A549 (cell line): Measurements from ENCODE around the gene IP6K1. TPM values are rescaled to one million over a fixed set of nuclear protein-coding genes. Genes with fewer than 3 reads are reported as not detected.
A peak's percentile ranks its signal among the peaks of the same experiment; 100 is the strongest.

ENCODE experiments used
- ATAC-seq, 2 experiments: fragments of 200-7000 bp in 1 of 2; fragments of >200 bp in 1 of 2; cut with Nextera tagmentation in 1 of 2; cut with Tn5 transposase in 1 of 2; 3 replicates each; pipeline versions ENCODE4 v1.8.0 to v1.9.1; 2018 to 2020; ENCODE audit warnings: mild to moderate bottlenecking in 1 of 2, moderate library complexity in 1 of 2
- CTCF ChIA-PET: fragments of 300-600 bp; sonication (Branson Sonifier 250); formaldehyde crosslinking; extraction: SDS; loops from one replicate; lab custom pipeline; 2021; ENCODE audit warnings: antibody characterized with exemption, inconsistent platforms; lab: Yijun Ruan, JAX
- POLR2A ChIA-PET: fragments of 350-600 bp; formaldehyde crosslinking; extraction: SDS; loops from one replicate; lab custom pipeline; 2021; ENCODE audit warnings: antibody characterized with exemption, inconsistent platforms; lab: Yijun Ruan, JAX
- DNase-seq, 2 experiments: peaks; one replicate each; pipeline versions ENCODE4 v3.0.0 to v3.0.0-alpha.2; 2011 to 2016; ENCODE audit warnings: low read depth in 1 of 2, low spot score in 1 of 2
- FAIRE-seq: peaks from 2 replicates; lab custom pipeline; 2011; peaks lifted over from hg19 to GRCh38; lab: Jason Lieb, UNC
- H3K27ac ChIP-seq, 2 experiments: fragments of >200 bp; sonication (Bioruptor Twin); formaldehyde crosslinking; 3 replicates each; pipeline ENCODE4 v1.5.1; 2016 to 2017
- H3K4me1 ChIP-seq: fragments of >200 bp; sonication (Bioruptor Twin); formaldehyde crosslinking; 3 replicates; pipeline ENCODE4 v1.6.1; 2016
- H3K4me2 ChIP-seq: fragments of >200 bp; sonication (Bioruptor Twin); formaldehyde crosslinking; 3 replicates; pipeline ENCODE4 v1.6.1; 2016
- H3K4me3 ChIP-seq: fragments of >200 bp; sonication (Bioruptor Twin); formaldehyde crosslinking; 3 replicates; pipeline ENCODE4 v1.5.1; 2016
- H3K9me3 ChIP-seq: fragments of >200 bp; sonication (Bioruptor Twin); formaldehyde crosslinking; 3 replicates; pipeline ENCODE4 v1.6.1; 2016
- CHD4 ChIP-seq: fragments of 200-600 bp; sonication (generic); IDR thresholded peaks from 2 replicates; pipeline ENCODE4 v1.6.1; 2016; ENCODE audit warnings: antibody characterized with exemption, mild to moderate bottlenecking, borderline replicate concordance
- ESRRA ChIP-seq: fragments of 150-350 bp; IDR thresholded peaks from 2 replicates; pipeline ENCODE4 v1.6.1; 2014; ENCODE audit warnings: mild to moderate bottlenecking, low read length, borderline replicate concordance
- FOSB ChIP-seq: fragments of 250-450 bp; sonication (Bioruptor Pico); IDR thresholded peaks from 2 replicates; pipeline ENCODE4 v1.5.0; 2020; ENCODE audit warnings: mild to moderate bottlenecking, moderate library complexity
- GATA3 ChIP-seq: IDR thresholded peaks from 2 replicates; pipeline ENCODE4 v1.6.1; 2012; ENCODE audit warnings: borderline replicate concordance
- HOXB5 ChIP-seq: fragments of 250-450 bp; sonication (Bioruptor Pico); IDR thresholded peaks from 2 replicates; pipeline ENCODE4 v1.5.0; 2020; ENCODE audit warnings: mild to moderate bottlenecking, moderate library complexity
- JUN ChIP-seq, 2 experiments: fragments of >200 bp; sonication (Bioruptor Twin); formaldehyde crosslinking; IDR thresholded peaks; 2 replicates in 1 of 2; 3 replicates in 1 of 2; pipeline ENCODE4 v1.6.1; 2016 to 2017
- JUNB ChIP-seq: fragments of >200 bp; sonication (Bioruptor Twin); formaldehyde crosslinking; IDR thresholded peaks from 2 replicates; pipeline ENCODE4 v1.6.1; 2016
- KDM1A ChIP-seq: fragments of 200-600 bp; sonication (generic); IDR thresholded peaks from 2 replicates; pipeline ENCODE4 v1.6.1; 2016; ENCODE audit warnings: low read depth, mild to moderate bottlenecking
- MAFK ChIP-seq: fragments of 450-650 bp; IDR thresholded peaks from 2 replicates; pipeline ENCODE4 v1.6.1; 2014; ENCODE audit not compliant: partially characterized antibody
- MAZ ChIP-seq: fragments of 150-350 bp; IDR thresholded peaks from 2 replicates; pipeline ENCODE4 v1.6.1; 2014; ENCODE audit warnings: antibody characterized with exemption, low read depth, low read length, borderline replicate concordance
- MYC ChIP-seq: IDR thresholded peaks from 2 replicates; pipeline ENCODE4 v1.6.1; 2012; ENCODE audit warnings: mild to moderate bottlenecking, inconsistent platforms, low read length, improper control_type of control experiment, borderline replicate concordance
- NFE2L2 ChIP-seq: fragments of 150-350 bp; conservative IDR thresholded peaks from 2 replicates; pipeline ENCODE4 v1.6.1; 2014; ENCODE audit warnings: low read length
- NPAS2 ChIP-seq: fragments of 250-450 bp; sonication (Bioruptor Pico); IDR thresholded peaks from 2 replicates; pipeline ENCODE4 v1.8.0; 2022; ENCODE audit warnings: mild to moderate bottlenecking, moderate library complexity, borderline replicate concordance
- POLR2A ChIP-seq: IDR thresholded peaks from 2 replicates; pipeline ENCODE4 v1.6.1; 2012; ENCODE audit warnings: mild to moderate bottlenecking, low read length
- RAD21 ChIP-seq, 2 experiments: fragments of >200 bp in 1 of 2; sonication (Bioruptor Twin) in 1 of 2; formaldehyde crosslinking in 1 of 2; IDR thresholded peaks in 1 of 2; conservative IDR thresholded peaks in 1 of 2; 2 replicates in 1 of 2; 3 replicates in 1 of 2; pipeline ENCODE4 v1.6.1; 2012 to 2018; ENCODE audit warnings: inconsistent platforms in 1 of 2
- RCOR1 ChIP-seq: fragments of 150-350 bp; IDR thresholded peaks from 2 replicates; pipeline ENCODE4 v1.6.1; 2014; ENCODE audit warnings: antibody characterized with exemption, low read length, low read depth
- SMC3 ChIP-seq: fragments of >200 bp; sonication (Bioruptor Twin); formaldehyde crosslinking; IDR thresholded peaks from 3 replicates; pipeline ENCODE4 v1.6.1; 2018; ENCODE audit warnings: inconsistent platforms
- SREBF2 ChIP-seq: fragments of 450-650 bp; IDR thresholded peaks from 2 replicates; pipeline ENCODE4 v1.6.1; 2014; ENCODE audit warnings: mild to moderate bottlenecking, moderate library complexity
- ZC3H11A ChIP-seq: fragments of 450-650 bp; IDR thresholded peaks from 2 replicates; pipeline ENCODE4 v1.6.1; 2014; ENCODE audit warnings: antibody characterized with exemption, mild to moderate bottlenecking
- ZNF302 ChIP-seq: fragments of 250-450 bp; sonication (Bioruptor Pico); IDR thresholded peaks from 2 replicates; pipeline ENCODE4 v1.9.0; 2021; ENCODE audit warnings: inconsistent platforms, mild to moderate bottlenecking, moderate library complexity
- ZSCAN20 ChIP-seq: fragments of 250-450 bp; sonication (Bioruptor Pico); IDR thresholded peaks from 2 replicates; pipeline ENCODE4 v1.8.0; 2022; ENCODE audit warnings: mild to moderate bottlenecking, moderate library complexity
- WGBS: methylation state at CpG from one replicate; pipeline ENCODE4 v1.1.6; 2017; ENCODE audit errors: missing lambda C conversion rate; 5-methylcytosine and 5-hydroxymethylcytosine counted together
- polyA plus RNA-seq, 4 experiments: library from polyadenylated mRNA; depleted of rRNA in 3 of 4; stranded (reverse); fragments of >200 nt; fragmentation: RNase III in 1 of 4; extraction: RNeasy Plus Mini Kit Qiagen cat#74134 plus additional on column Dnase treatment in 1 of 4; gene quantifications; 2 replicates in 3 of 4; 3 replicates in 1 of 4; pipeline ENCODE4 v1.2.3, GENCODE V29; 2011 to 2017
- TF ChIP-seq, protein P1 (sequence below): fragments of 450-650 bp; IDR thresholded peaks from 2 replicates; pipeline ENCODE4 v1.6.1; 2014; ENCODE audit warnings: antibody characterized with exemption
- TF ChIP-seq, protein P2 (sequence below): fragments of >200 bp; sonication (Bioruptor Twin); formaldehyde crosslinking; IDR thresholded peaks from 3 replicates; pipeline ENCODE4 v1.6.1; 2016
- TF ChIP-seq, protein P3 (sequence below): fragments of 250-450 bp; sonication (Bioruptor Pico); IDR thresholded peaks from 2 replicates; pipeline ENCODE4 v1.5.0; 2020; ENCODE audit warnings: low read depth, mild to moderate bottlenecking, moderate library complexity
- TF ChIP-seq, protein P4 (sequence below): IDR thresholded peaks from 2 replicates; pipeline ENCODE4 v1.6.1; 2012; ENCODE audit warnings: low read depth, borderline replicate concordance
- TF ChIP-seq, protein P5 (sequence below): fragments of 250-450 bp; sonication (Bioruptor Pico); IDR thresholded peaks from 2 replicates; pipeline ENCODE4 v1.5.0; 2021; ENCODE audit warnings: mild to moderate bottlenecking, moderate library complexity, borderline replicate concordance
- TF ChIP-seq, protein P6 (sequence below): IDR thresholded peaks from 2 replicates; pipeline ENCODE4 v1.6.1; 2012
- TF ChIP-seq, protein P7 (sequence below): fragments of >200 bp; sonication (Bioruptor Twin); formaldehyde crosslinking; IDR thresholded peaks from 3 replicates; pipeline ENCODE4 v1.5.1; 2016

IP6K1 gene
- polyA plus RNA-seq, 2 of the 4 experiments (the other 2 are of a cell fraction) = 16.2 to 22.2 TPM

DNA sequence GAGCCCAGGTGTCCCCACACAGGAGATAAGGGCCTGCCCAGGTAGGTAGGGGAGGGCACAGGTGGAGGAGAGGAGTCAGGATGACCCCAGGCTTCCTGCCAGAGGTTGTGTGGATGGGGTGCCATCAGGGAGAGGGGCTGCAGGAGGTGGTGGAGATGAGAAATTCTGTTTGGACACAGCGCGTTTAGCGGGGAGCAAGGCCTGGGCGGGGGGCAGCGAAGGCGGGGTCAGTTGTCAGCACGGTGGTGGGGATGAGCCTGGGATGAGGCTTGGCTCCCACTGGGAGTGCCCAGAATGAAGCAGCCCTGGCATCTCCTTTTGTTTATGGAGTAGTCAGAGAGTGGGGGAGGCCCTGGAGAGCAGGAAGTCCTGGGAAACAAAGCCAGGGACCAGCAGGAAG lies 82.4 kb downstream of the IP6K1 start:
- no peaks in the 10 kb centered on the region for H3K9me3 ChIP-seq
- H3K4me2 ChIP-seq = no peak overlapping the region
- DNase-seq = no peak
- no peak for ATAC-seq
- no peak overlapping the region for H3K27ac ChIP-seq
- POLR2A ChIA-PET = no interaction called here
- 86% methylated on average over 7 of the region's 7 CpGs for WGBS
- TF ChIP-seq MAFK = no peak
- no peak for TF ChIP-seq ESRRA
- no peak for TF ChIP-seq NPAS2 (CRISPR knock-in tag)
- TF ChIP-seq NFE2L2 = no peak
- TF ChIP-seq, all 56 proteins: peak for 0
- no peak for FAIRE-seq
- Histone ChIP-seq H3K4me1 (no peaks in the 10 kb centered on the region), H3K4me3 (no peak overlapping the region)
- CTCF ChIA-PET = interaction anchor here (0.8 to 5.0 kb wide), 9 partner anchors 8 to 198 kb away, joined by 3 to 44 read pairs (median 7); partner anchors contain the start of gene AMIGO3

DNA sequence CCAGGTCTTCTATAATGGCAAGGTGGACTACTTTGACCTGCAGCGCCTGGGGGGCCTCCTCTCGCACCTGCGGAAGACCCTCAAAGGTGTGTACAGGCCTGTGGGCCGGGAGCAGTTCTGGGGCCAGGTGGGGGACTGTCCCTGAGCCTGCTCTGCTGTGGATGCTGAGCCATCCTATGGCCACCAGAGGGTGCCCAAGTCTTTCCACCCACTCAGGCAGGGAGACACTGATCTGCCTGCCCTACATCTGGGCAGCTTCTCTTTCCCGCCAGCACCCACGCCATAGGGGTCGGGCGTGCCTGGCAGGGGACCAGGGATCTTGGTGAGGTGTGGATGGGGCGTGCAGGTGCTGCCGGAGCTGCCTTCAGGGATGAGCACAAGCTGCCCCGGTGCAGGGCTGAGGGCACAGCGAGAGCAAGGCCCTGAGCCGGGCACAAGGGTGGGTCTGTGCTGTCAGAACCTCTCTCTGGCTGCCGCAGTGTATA lies 82.9 kb downstream of the IP6K1 start:
- DNase-seq = peak; percentile 58 to 62
- CTCF ChIA-PET = interaction anchor here (0.8 to 5.0 kb wide), 10 partner anchors 8 to 198 kb away, joined by 3 to 44 read pairs (median 6); partner anchors contain the start of gene AMIGO3

More for the DNA sequence above, 82.9 kb downstream of the IP6K1 start:
- FAIRE-seq = no peak
- POLR2A ChIA-PET = no interaction called here
- no peak overlapping the region for H3K4me2 ChIP-seq
- peak; percentile 87 to 94 for ATAC-seq
- no peak overlapping the region for H3K27ac ChIP-seq
- H3K9me3 ChIP-seq = no peaks in the 10 kb centered on the region
- 20% methylated on average over 2 of the region's 14 CpGs for WGBS
- TF ChIP-seq JUNB (no peak), RAD21 (conservative IDR thresholded peaks at IDR 0.05 in 1 of 2, IDR thresholded peaks at IDR 0.05 in 1 of 2) (peak; percentile 64 to 74), FOSB (CRISPR knock-in tag) (no peak), ZSCAN20 (CRISPR knock-in tag) (no peak), SMC3 (peak; percentile 44; the same call in 2 of the 3 replicates), ESRRA (no peak), RCOR1 (no peak), POLR2A (no peak), SREBF2 (no peak), JUN (IDR thresholded peaks at IDR 0.05) (no peak), CHD4 (no peak), MYC (no peak), NFE2L2 (no peak), HOXB5 (CRISPR knock-in tag) (no peak), NPAS2 (CRISPR knock-in tag) (no peak), MAZ (no peak), ZC3H11A (no peak), GATA3 (no peak), ZNF302 (CRISPR knock-in tag) (no peak), KDM1A (no peak)
- TF ChIP-seq, protein P1, sequence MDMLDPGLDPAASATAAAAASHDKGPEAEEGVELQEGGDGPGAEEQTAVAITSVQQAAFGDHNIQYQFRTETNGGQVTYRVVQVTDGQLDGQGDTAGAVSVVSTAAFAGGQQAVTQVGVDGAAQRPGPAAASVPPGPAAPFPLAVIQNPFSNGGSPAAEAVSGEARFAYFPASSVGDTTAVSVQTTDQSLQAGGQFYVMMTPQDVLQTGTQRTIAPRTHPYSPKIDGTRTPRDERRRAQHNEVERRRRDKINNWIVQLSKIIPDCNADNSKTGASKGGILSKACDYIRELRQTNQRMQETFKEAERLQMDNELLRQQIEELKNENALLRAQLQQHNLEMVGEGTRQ = no peak
- TF ChIP-seq, protein P2, sequence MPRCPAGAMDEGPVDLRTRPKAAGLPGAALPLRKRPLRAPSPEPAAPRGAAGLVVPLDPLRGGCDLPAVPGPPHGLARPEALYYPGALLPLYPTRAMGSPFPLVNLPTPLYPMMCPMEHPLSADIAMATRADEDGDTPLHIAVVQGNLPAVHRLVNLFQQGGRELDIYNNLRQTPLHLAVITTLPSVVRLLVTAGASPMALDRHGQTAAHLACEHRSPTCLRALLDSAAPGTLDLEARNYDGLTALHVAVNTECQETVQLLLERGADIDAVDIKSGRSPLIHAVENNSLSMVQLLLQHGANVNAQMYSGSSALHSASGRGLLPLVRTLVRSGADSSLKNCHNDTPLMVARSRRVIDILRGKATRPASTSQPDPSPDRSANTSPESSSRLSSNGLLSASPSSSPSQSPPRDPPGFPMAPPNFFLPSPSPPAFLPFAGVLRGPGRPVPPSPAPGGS = no peak
- TF ChIP-seq, protein P3, sequence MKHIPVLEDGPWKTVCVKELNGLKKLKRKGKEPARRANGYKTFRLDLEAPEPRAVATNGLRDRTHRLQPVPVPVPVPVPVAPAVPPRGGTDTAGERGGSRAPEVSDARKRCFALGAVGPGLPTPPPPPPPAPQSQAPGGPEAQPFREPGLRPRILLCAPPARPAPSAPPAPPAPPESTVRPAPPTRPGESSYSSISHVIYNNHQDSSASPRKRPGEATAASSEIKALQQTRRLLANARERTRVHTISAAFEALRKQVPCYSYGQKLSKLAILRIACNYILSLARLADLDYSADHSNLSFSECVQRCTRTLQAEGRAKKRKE (CRISPR knock-in tag) = no peak
- TF ChIP-seq, protein P4, sequence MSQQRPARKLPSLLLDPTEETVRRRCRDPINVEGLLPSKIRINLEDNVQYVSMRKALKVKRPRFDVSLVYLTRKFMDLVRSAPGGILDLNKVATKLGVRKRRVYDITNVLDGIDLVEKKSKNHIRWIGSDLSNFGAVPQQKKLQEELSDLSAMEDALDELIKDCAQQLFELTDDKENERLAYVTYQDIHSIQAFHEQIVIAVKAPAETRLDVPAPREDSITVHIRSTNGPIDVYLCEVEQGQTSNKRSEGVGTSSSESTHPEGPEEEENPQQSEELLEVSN = no peak
- TF ChIP-seq, protein P5, sequence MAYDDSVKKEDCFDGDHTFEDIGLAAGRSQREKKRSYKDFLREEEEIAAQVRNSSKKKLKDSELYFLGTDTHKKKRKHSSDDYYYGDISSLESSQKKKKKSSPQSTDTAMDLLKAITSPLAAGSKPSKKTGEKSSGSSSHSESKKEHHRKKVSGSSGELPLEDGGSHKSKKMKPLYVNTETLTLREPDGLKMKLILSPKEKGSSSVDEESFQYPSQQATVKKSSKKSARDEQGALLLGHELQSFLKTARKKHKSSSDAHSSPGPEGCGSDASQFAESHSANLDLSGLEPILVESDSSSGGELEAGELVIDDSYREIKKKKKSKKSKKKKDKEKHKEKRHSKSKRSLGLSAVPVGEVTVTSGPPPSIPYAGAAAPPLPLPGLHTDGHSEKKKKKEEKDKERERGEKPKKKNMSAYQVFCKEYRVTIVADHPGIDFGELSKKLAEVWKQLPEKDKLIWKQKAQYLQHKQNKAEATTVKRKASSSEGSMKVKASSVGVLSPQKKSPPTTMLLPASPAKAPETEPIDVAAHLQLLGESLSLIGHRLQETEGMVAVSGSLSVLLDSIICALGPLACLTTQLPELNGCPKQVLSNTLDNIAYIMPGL (CRISPR knock-in tag) = no peak
- TF ChIP-seq, protein P6, sequence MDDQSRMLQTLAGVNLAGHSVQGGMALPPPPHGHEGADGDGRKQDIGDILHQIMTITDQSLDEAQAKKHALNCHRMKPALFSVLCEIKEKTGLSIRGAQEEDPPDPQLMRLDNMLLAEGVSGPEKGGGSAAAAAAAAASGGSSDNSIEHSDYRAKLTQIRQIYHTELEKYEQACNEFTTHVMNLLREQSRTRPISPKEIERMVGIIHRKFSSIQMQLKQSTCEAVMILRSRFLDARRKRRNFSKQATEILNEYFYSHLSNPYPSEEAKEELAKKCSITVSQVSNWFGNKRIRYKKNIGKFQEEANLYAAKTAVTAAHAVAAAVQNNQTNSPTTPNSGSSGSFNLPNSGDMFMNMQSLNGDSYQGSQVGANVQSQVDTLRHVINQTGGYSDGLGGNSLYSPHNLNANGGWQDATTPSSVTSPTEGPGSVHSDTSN = no peak
- TF ChIP-seq, protein P7, sequence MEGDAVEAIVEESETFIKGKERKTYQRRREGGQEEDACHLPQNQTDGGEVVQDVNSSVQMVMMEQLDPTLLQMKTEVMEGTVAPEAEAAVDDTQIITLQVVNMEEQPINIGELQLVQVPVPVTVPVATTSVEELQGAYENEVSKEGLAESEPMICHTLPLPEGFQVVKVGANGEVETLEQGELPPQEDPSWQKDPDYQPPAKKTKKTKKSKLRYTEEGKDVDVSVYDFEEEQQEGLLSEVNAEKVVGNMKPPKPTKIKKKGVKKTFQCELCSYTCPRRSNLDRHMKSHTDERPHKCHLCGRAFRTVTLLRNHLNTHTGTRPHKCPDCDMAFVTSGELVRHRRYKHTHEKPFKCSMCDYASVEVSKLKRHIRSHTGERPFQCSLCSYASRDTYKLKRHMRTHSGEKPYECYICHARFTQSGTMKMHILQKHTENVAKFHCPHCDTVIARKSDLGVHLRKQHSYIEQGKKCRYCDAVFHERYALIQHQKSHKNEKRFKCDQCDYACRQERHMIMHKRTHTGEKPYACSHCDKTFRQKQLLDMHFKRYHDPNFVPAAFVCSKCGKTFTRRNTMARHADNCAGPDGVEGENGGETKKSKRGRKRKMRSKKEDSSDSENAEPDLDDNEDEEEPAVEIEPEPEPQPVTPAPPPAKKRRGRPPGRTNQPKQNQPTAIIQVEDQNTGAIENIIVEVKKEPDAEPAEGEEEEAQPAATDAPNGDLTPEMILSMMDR = peak; percentile 53
- TF ChIP-seq, all 56 proteins: peak for 3
- Histone ChIP-seq H3K4me3 (no peak overlapping the region), H3K4me1 (no peaks in the 10 kb centered on the region)
